PC-9 (cell line): ENCODE data around the gene EXO5. TPM values are rescaled to one million over a fixed set of nuclear protein-coding genes. Genes with fewer than 3 reads are reported as not detected.

Experiments
- BruUV-seq: library from RNA; stranded (reverse); fragments of 400-500 nt; replicated peaks from 2 replicates; lab custom pipeline; 2021; lab: Mats Ljungman, UMichigan
- CTCF ChIA-PET: fragments of 300-600 bp; sonication (Branson Sonifier 250); formaldehyde crosslinking; loops from one replicate; lab custom pipeline; 2022; ENCODE audit warnings: antibody characterized with exemption; lab: Charles Lee
- POLR2A ChIA-PET: fragments of 300-600 bp; sonication (Branson Sonifier 250); formaldehyde crosslinking; loops from one replicate; lab custom pipeline; 2022; ENCODE audit warnings: antibody characterized with exemption; ENCODE audit not compliant: unreplicated experiment; lab: Charles Lee
- DNase-seq, 2 experiments: peaks; one replicate each; pipeline versions ENCODE4 v3.0.0 to v3.0.0-alpha.2; 2015 to 2022; ENCODE audit warnings: mixed read lengths in 1 of 2
- H2AFZ ChIP-seq: fragments of 200-600 bp; sonication (generic); 2 replicates; pipeline ENCODE4 v1.8.1; 2017; ENCODE audit warnings: antibody characterized with exemption
- H3F3A ChIP-seq: fragments of 200-600 bp; sonication (generic); 2 replicates; pipeline ENCODE4 v1.8.1; 2017; ENCODE audit warnings: antibody characterized with exemption, mild to moderate bottlenecking, low read depth; ENCODE audit not compliant: insufficient read depth
- H3K27ac ChIP-seq: fragments of 200-600 bp; sonication (generic); 2 replicates; pipeline ENCODE4 v1.6.1; 2016; ENCODE audit warnings: mixed run types
- H3K27me3 ChIP-seq: fragments of 200-600 bp; sonication (generic); 2 replicates; pipeline ENCODE4 v1.6.1; 2016; ENCODE audit warnings: low read depth, mixed run types; ENCODE audit not compliant: insufficient read depth
- H3K36me3 ChIP-seq: fragments of 200-600 bp; sonication (generic); 2 replicates; pipeline ENCODE4 v1.6.1; 2016; ENCODE audit warnings: low read depth, mixed run types
- H3K4me1 ChIP-seq: fragments of 200-600 bp; sonication (generic); replicated peaks from 2 replicates; pipeline ENCODE4 v1.6.1; 2016; ENCODE audit warnings: mixed run types; ENCODE audit not compliant: insufficient read depth
- H3K4me2 ChIP-seq: fragments of 200-600 bp; sonication (generic); 2 replicates; pipeline ENCODE4 v1.6.1; 2017; ENCODE audit warnings: mixed run types
- H3K4me3 ChIP-seq: fragments of 200-600 bp; sonication (generic); 2 replicates; pipeline ENCODE4 v1.6.1; 2016; ENCODE audit warnings: mixed run types
- H3K79me2 ChIP-seq: fragments of 200-600 bp; sonication (generic); 2 replicates; pipeline ENCODE4 v1.6.1; 2017; ENCODE audit warnings: low read depth, mixed run types
- H3K9me2 ChIP-seq: fragments of 200-600 bp; sonication (generic); 2 replicates; pipeline ENCODE4 v1.8.1; 2017; ENCODE audit warnings: mild to moderate bottlenecking; ENCODE audit not compliant: insufficient read depth
- H3K9me3 ChIP-seq: fragments of 200-600 bp; sonication (generic); 2 replicates; pipeline ENCODE4 v1.8.1; 2016; ENCODE audit warnings: low read depth; ENCODE audit not compliant: insufficient read depth
- H4K20me1 ChIP-seq: fragments of 200-600 bp; sonication (generic); 2 replicates; pipeline ENCODE4 v1.8.1; 2017; ENCODE audit not compliant: insufficient read depth
- CTCF ChIP-seq: fragments of 200-600 bp; sonication (generic); conservative IDR thresholded peaks from 2 replicates; pipeline ENCODE4 v1.6.1; 2017; ENCODE audit warnings: mixed run types, antibody characterized with exemption, mild to moderate bottlenecking, moderate library complexity
- EZH2 ChIP-seq: fragments of 200-600 bp; sonication (generic); IDR thresholded peaks from 2 replicates; pipeline ENCODE4 v1.8.0; 2017; ENCODE audit warnings: antibody characterized with exemption, low read depth
- intact Hi-C: fragments of 100-400 bp; cut with micrococcal nuclease; formaldehyde crosslinking; loops from one replicate; pipeline ENCODE4 v1.10.0; 2022; ENCODE audit not compliant: unreplicated experiment
- total RNA-seq: library from RNA; stranded (reverse); gene quantifications from 2 replicates; pipeline ENCODE4 v1.2.3, GENCODE V29; 2021

EXO5 gene
- total RNA-seq, 1 experiment from 2014 or later: 19.0 TPM

GRCh38 chr1:40564913-40565312, 56.3 kb downstream of the EXO5 start:
- Histone ChIP-seq H3K9me2 (no peaks in the 10 kb centered on the region), H2AFZ (no peak overlapping the region), H3F3A (no peaks in the 10 kb centered on the region), H3K4me3 (no peak overlapping the region), H3K27ac (no peak overlapping the region), H3K27me3 (no peaks in the 10 kb centered on the region), H3K4me1 (no peaks in the 10 kb centered on the region), H3K4me2 (no peak overlapping the region), H3K36me3 (no peaks in the 10 kb centered on the region), H4K20me1 (no peaks in the 10 kb centered on the region), H3K9me3 (no peaks in the 10 kb centered on the region), H3K79me2 (no peaks in the 10 kb centered on the region)
- DNase-seq: no peak
- intact Hi-C loops: no loop called here
- ChIA-PET POLR2A (no interaction called here), CTCF (no interaction called here)
- no TSS peak for BruUV-seq
- TF ChIP-seq EZH2: no peak
- TF ChIP-seq CTCF: no peak

Other genes starting within 250 kb of the EXO5 start
- gene COL9A2, start 191.5 kb upstream of the EXO5 start, total RNA-seq: 9.3 and 13.5 TPM in 2 replicates
- 12.9 and 19.7 TPM in 2 replicates for gene SMAP2, start 135.0 kb upstream of the EXO5 start, total RNA-seq
- gene ZFP69B, start 58.3 kb upstream of the EXO5 start, total RNA-seq: 3.7 TPM in 2 replicates
- 3.7 and 4.8 TPM in 2 replicates for gene ZFP69, start 31.5 kb upstream of the EXO5 start, total RNA-seq
- gene ZNF684, start 22.9 kb downstream of the EXO5 start, total RNA-seq: 6.0 and 11.8 TPM in 2 replicates
- 12.9 and 14.0 TPM in 2 replicates for gene RIMS3, start 156.9 kb downstream of the EXO5 start, total RNA-seq
- 79.4 and 91.1 TPM in 2 replicates for gene NFYC, start 182.9 kb downstream of the EXO5 start, total RNA-seq